Fibroblast of the aortic adventitia (primary cell): ENCODE results near the gene CTNNA3. TPM values are rescaled to one million over a fixed set of nuclear protein-coding genes. Genes with fewer than 3 reads are reported as not detected.

Experiments used
- DNase-seq: peaks from one replicate; pipeline ENCODE4 v3.0.0-alpha.2; 2010; ENCODE audit warnings: low read depth
- H3K4me3 ChIP-seq: 2 replicates; pipeline ENCODE4 v1.5.1; 2011; ENCODE audit warnings: low read depth, mild to moderate bottlenecking, control low read depth, low read length, moderate library complexity
- CTCF ChIP-seq: IDR thresholded peaks from 2 replicates; pipeline ENCODE4 v1.5.1; 2011; ENCODE audit warnings: mild to moderate bottlenecking, low read length, control low read depth, inconsistent platforms; ENCODE audit not compliant: insufficient read depth
- total RNA-seq: library from RNA; depleted of rRNA; stranded (reverse); fragments of >200 nt; gene quantifications from 2 replicates; pipeline ENCODE4 v1.2.3, GENCODE V29; 2012; ENCODE audit warnings: low replicate concordance

Gene CTNNA3
- total RNA-seq, 1 donor = not detected

GRCh38 chr10:66085906-66086305 is 1610.1 kb downstream of the CTNNA3 start:
- DNase-seq = no peak
- no peak overlapping the region for H3K4me3 ChIP-seq
- no peak for TF ChIP-seq CTCF

- no peak overlapping the region for H3K4me3 ChIP-seq
- no peak for DNase-seq
- TF ChIP-seq CTCF = no peak
Measured at GRCh38 chr10:66071907-66072306, 1624.1 kb downstream of the CTNNA3 start.

GRCh38 chr10:66058594-66058993 is 1637.4 kb downstream of the CTNNA3 start:
- no peak for TF ChIP-seq CTCF
- no peak overlapping the region for H3K4me3 ChIP-seq
- DNase-seq = no peak

- DNase-seq = no peak
- no peak overlapping the region for H3K4me3 ChIP-seq
- no peak for TF ChIP-seq CTCF
Measured at GRCh38 chr10:66049335-66049734, 1646.7 kb downstream of the CTNNA3 start.

GRCh38 chr10:66045859-66046258 is 1650.1 kb downstream of the CTNNA3 start:
- TF ChIP-seq CTCF = no peak
- DNase-seq = no peak
- H3K4me3 ChIP-seq = no peak overlapping the region

- DNase-seq = no peak
- H3K4me3 ChIP-seq = no peak overlapping the region
- no peak for TF ChIP-seq CTCF
Measured at GRCh38 chr10:66041771-66042170, 1654.2 kb downstream of the CTNNA3 start.

GRCh38 chr10:66038623-66039022 is 1657.4 kb downstream of the CTNNA3 start:
- TF ChIP-seq CTCF = no peak
- H3K4me3 ChIP-seq = no peak overlapping the region
- DNase-seq = no peak
